Measurements from ENCODE around the gene PFKFB3.

- TF ChIP-seq MXI1 (IDR thresholded peaks at IDR 0.05; ENCODE audit: borderline replicate concordance, low read depth, low read length): no peak
- no peak for TF ChIP-seq CTCF (conservative IDR thresholded peaks at IDR 0.05; ENCODE audit: low read depth, low read length)
- no peak for TF ChIP-seq SMC3 (IDR thresholded peaks at IDR 0.05; ENCODE audit: low read depth, low read length)
- no peak for TF ChIP-seq RCOR1 (IDR thresholded peaks at IDR 0.05; ENCODE audit: insufficient replicate concordance, low read length)
- no peak for TF ChIP-seq POLR2A (IDR thresholded peaks at IDR 0.05; ENCODE audit: low read depth, low read length)
These were observed 97.5 kb downstream of the PFKFB3 start for GRCh38 chr10:6300106-6300783.
